ENCODE results near the gene IPO4.

Gene IPO4

DNA sequence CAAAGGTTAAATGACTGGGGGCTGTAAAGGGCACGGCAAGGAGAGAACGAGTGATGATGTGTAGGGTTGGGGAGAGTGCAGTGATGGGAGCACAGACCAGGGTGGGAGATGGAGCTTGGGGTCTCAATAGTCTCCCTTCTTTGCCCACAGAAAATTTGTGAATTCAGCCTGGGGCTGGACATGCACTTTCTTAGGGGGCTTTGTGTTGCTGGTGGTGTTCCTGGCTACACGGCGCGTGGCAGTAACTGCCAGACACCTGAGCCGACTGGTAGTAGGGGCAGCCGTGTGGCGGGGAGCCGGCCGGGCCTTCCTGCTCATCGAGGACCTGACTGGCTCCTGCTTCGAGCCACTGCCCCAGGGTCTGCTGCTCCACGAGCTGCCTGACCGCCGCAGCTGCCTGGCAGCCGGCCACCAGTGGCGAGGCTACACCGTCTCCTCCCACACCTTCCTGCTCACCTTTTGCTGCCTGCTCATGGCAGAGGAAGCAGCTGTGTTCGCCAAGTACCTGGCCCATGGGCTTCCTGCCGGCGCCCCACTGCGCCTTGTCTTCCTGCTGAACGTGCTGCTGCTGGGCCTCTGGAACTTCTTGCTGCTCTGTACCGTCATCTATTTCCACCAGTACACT is 56.4 kb downstream of the IPO4 start:
- no peak for DNase-seq (ENCODE audit: low read depth in 2 of 2)

DNA sequence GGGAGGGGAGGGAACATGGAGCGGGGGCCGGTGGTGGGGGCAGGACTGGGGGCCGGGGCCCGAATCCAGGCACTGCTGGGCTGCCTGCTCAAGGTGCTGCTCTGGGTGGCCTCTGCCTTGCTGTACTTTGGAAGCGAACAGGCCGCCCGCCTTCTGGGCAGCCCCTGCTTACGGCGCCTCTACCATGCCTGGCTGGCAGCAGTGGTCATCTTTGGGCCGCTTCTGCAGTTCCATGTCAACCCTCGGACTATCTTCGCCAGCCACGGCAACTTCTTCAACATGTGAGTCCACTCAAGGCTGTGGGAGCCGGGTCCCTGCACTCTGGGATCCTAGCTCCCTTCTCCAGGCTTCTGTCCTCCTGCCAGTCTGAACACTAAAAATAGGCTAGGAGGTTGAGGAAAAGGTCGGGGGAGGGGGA is 57.1 kb downstream of the IPO4 start:
- DNase-seq (ENCODE audit: low read depth in 2 of 2) = no peak

DNA sequence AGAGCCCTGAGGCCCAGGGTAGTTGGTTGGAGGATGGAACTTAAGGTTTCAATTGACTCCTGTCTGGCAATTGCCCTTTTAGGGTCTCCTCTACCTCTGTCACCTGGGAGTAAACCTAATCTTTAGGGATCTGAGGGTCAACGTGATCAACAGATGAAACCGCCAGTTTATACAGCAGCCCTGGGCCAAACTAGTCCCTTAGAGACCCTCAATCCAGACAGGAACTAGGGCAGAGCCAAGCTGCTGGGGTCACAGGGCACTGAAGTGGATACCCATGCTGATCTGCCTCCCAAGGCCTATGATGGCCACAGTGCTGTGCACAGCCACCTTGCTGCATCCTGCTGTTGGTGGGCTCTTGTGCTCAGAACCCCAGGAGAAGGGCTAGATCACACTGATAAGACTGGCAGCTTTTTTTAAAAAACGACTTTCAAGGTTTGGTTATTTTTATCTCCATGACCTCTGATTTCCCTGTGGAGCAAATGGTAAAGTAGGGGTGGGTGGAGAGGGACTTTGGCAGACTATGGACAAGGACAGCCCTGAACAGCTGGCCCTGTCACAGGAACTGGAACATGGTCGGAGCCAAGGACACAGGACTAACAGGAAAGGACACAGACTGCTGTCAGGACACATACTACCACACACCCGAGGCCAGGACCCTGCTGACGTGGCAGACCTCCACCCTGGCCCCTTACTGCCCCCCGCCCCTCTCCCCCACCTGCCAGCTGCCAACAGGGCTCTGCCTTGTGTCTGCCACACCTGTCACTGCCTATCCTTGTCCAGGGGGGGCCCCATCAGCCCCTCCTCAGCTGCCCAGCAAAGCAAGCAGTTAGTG is 57.7 kb downstream of the IPO4 start:
- DNase-seq (ENCODE audit: low read depth in 2 of 2) = no peak

- DNase-seq (ENCODE audit: low read depth in 2 of 2) = no peak
Observed at GRCh38 chr14:24130380-24130716, 58.3 kb downstream of the IPO4 start, which contains the start of gene FITM1. Gene FITM1, plus strand, starts transcription at chr14:24130659. Its CDS starts 905 bp downstream, at chr14:24131564.
